ENCODE results near the gene VPS35.

- TF ChIP-seq JUN (CRISPR knock-in tag; IDR thresholded peaks at IDR 0.05) (no peak), POLR2A (IDR thresholded peaks at IDR 0.05; ENCODE audit: insufficient read depth in 1 of 2, low read depth in 2 of 2, low read length in 2 of 2) (peak; percentile 44 to 71; a peak in 3 of 4 replicates), USF2 (IDR thresholded peaks at IDR 0.05; ENCODE audit: low read depth, low read length) (peak; percentile 25; the same call in 1 of the 2 replicates), USF2 (CRISPR knock-in tag; IDR thresholded peaks at IDR 0.05; ENCODE audit: borderline replicate concordance) (no peak; the same call in 1 of the 2 replicates), ATF2 (CRISPR knock-in tag; IDR thresholded peaks at IDR 0.05) (no peak), CTCF (CRISPR knock-in tag; IDR thresholded peaks at IDR 0.05) (no peak), TAF1 (CRISPR knock-in tag; IDR thresholded peaks at IDR 0.05) (0 out of 2 replicates have a peak, but pooled peaks have one; percentile 30), RNF2 (conservative IDR thresholded peaks at IDR 0.05; ENCODE audit: low read depth) (no peak), PHB2 (IDR thresholded peaks at IDR 0.05; ENCODE audit: partially characterized antibody) (no peak), RFX5 (IDR thresholded peaks at IDR 0.05; ENCODE audit: low read depth, low read length) (no peak), ZMAT5 (CRISPR knock-in tag; IDR thresholded peaks at IDR 0.05; ENCODE audit: borderline replicate concordance, low read depth) (no peak), FOSL2 (CRISPR knock-in tag; IDR thresholded peaks at IDR 0.05) (peak; percentile 56; the same call in 1 of the 2 replicates), ZNF747 (CRISPR knock-in tag; IDR thresholded peaks at IDR 0.05; ENCODE audit: borderline replicate concordance) (no peak)
- TF ChIP-seq, protein P1, sequence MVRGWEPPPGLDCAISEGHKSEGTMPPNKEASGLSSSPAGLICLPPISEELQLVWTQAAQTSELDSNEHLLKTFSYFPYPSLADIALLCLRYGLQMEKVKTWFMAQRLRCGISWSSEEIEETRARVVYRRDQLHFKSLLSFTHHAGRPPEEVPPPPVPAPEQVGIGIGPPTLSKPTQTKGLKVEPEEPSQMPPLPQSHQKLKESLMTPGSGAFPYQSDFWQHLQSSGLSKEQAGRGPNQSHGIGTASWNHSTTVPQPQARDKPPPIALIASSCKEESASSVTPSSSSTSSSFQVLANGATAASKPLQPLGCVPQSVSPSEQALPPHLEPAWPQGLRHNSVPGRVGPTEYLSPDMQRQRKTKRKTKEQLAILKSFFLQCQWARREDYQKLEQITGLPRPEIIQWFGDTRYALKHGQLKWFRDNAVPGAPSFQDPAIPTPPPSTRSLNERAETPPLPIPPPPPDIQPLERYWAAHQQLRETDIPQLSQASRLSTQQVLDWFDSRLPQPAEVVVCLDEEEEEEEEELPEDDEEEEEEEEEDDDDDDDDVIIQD (CRISPR knock-in tag; IDR thresholded peaks at IDR 0.05; ENCODE audit: low read depth): peak; percentile 37; the same call in 1 of the 2 replicates
- TF ChIP-seq, protein P2, sequence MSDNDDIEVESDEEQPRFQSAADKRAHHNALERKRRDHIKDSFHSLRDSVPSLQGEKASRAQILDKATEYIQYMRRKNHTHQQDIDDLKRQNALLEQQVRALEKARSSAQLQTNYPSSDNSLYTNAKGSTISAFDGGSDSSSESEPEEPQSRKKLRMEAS (IDR thresholded peaks at IDR 0.05): peak; percentile 84
Measured at GRCh38 chr16:46690281-46691178, 1.6 kb upstream of the VPS35 start.
